Natural killer cell (primary cell): ENCODE data around the gene TBCE. TPM values are rescaled to one million over a fixed set of nuclear protein-coding genes. Genes with fewer than 3 reads are reported as not detected.
A peak's percentile ranks its signal among the peaks of the same experiment; 100 is the strongest.
"Not testable (repeated sequence)": the region's sequence is repeated elsewhere in the genome, so short reads cannot be mapped to it uniquely, and the experiment has no call there.

ENCODE experiments used
- ATAC-seq, 3 donors: fragments of 150-1000 bp in 2 of 3; fragments of 200-7000 bp in 1 of 3; cut with Tn5 transposase; 1 replicate in 1 of 3; 2 replicates in 2 of 3; pipeline ENCODE4 v1.10.0; 2021; ENCODE audit warnings: mild to moderate bottlenecking in 2 of 3, moderate library complexity in 2 of 3
- DNase-seq, 2 donors: peaks; one replicate each; pipeline versions ENCODE4 v3.0.0 to v3.0.0-alpha.2; 2013 to 2021; ENCODE audit warnings: mixed read lengths in 1 of 2
- H3K27ac ChIP-seq: one replicate; pipeline ENCODE4 v1.5.1; 2013; ENCODE audit warnings: mild to moderate bottlenecking, low read length
- H3K27me3 ChIP-seq: one replicate; pipeline ENCODE4 v1.6.1; 2013; ENCODE audit warnings: low read length; ENCODE audit not compliant: control insufficient read depth, insufficient read depth
- H3K36me3 ChIP-seq: one replicate; pipeline ENCODE4 v1.6.1; 2013; ENCODE audit warnings: low read length; ENCODE audit not compliant: control insufficient read depth, insufficient read depth
- H3K4me1 ChIP-seq: one replicate; pipeline ENCODE4 v1.6.1; 2013; ENCODE audit warnings: low read length; ENCODE audit not compliant: control insufficient read depth, insufficient read depth
- H3K4me3 ChIP-seq: one replicate; pipeline ENCODE4 v1.5.1; 2013; ENCODE audit warnings: low read length
- H3K9me3 ChIP-seq: one replicate; pipeline ENCODE4 v1.6.1; 2013; ENCODE audit warnings: low read length; ENCODE audit not compliant: control insufficient read depth, insufficient read depth
- H3K27ac Mint-ChIP-seq, 2 donors: one replicate each; pipeline ENCODE4 v1.8.0; 2022; ENCODE audit warnings: mild to moderate bottlenecking in 2 of 2, mixed read lengths in 2 of 2, moderate library complexity in 1 of 2
- H3K27me3 Mint-ChIP-seq, 2 donors: one replicate each; pipeline ENCODE4 v1.8.0; 2022; ENCODE audit warnings: low read depth in 2 of 2, mixed read lengths in 2 of 2
- H3K36me3 Mint-ChIP-seq: one replicate; pipeline ENCODE4 v1.8.0; 2022; ENCODE audit warnings: mixed read lengths
- H3K4me1 Mint-ChIP-seq, 2 donors: one replicate each; pipeline ENCODE4 v1.8.0; 2022; ENCODE audit warnings: mixed read lengths in 2 of 2
- H3K4me3 Mint-ChIP-seq: one replicate; pipeline ENCODE4 v1.8.0; 2022; ENCODE audit warnings: mild to moderate bottlenecking, moderate library complexity, mixed read lengths
- H3K9me3 Mint-ChIP-seq, 2 donors: one replicate each; pipeline ENCODE4 v1.8.0; 2022; ENCODE audit warnings: mixed read lengths in 2 of 2
- whole genome bisulfite sequencing: methylation state at CpG from one replicate; pipeline ENCODE4 v1.1.7; 2013; ENCODE audit warnings: missing lambda C conversion rate; ENCODE audit not compliant: insufficient coverage; 5-methylcytosine and 5-hydroxymethylcytosine counted together
- intact Hi-C: fragments of 100-400 bp; cut with micrococcal nuclease; formaldehyde crosslinking; loops from one replicate; pipeline ENCODE4 v1.14.2; 2022
- total RNA-seq, 4 donors: library from RNA; stranded (reverse); fragments of 120-200 nt in 1 of 4; gene quantifications; one replicate each; pipeline versions ENCODE4 v1.2.3 to v1.2.4, GENCODE V29; 2013 to 2022
- TF ChIP-seq, protein P1 (sequence below): fragments of 200-600 bp; IDR thresholded peaks from one replicate; pipeline ENCODE4 v1.8.0; 2022; ENCODE audit warnings: antibody characterized with exemption

Gene TBCE
- total RNA-seq, 3 donors from 2014 or later (not counting 1 experiment from before 2014, with no cell fraction given), result 24.1 to 25.2 (median 25.0) TPM

DNA sequence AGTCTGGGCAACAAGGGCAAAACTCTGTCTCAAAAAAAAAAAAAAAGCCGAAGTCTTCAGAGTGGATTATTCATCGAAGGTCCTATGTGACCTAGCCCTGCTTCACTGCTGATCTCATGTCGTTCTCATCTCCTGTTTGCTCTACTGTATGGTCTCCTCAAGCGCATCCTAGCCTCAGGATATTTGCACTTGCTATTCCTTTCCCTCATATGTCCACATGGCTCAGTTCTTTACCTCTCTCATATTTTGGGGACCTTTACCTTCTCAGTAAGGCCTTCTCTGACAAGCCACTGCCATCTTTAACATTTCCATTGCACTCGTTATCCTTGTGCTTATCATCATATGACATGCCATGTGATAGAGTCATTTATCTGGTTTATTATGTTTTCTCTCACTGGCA, 2.6 kb downstream of the TBCE start:
- Mint-ChIP-seq H3K27me3 (no peaks in the 10 kb centered on the region), H3K4me3 (peak overlapping the region; percentile 4), H3K36me3 (no peaks in the 10 kb centered on the region), H3K9me3 (no peaks in the 10 kb centered on the region), H3K4me1 (peaks cover 14 to 31% of the 10 kb centered on the region in 2 donors), H3K27ac (peak overlapping the region in 1 of 2 donors; percentile 66)
- Histone ChIP-seq H3K4me1 (peaks cover 6% of the 10 kb centered on the region), H3K4me3 (no peak overlapping the region), H3K27me3 (no peaks in the 10 kb centered on the region), H3K27ac (no peak overlapping the region), H3K9me3 (no peaks in the 10 kb centered on the region), H3K36me3 (no peaks in the 10 kb centered on the region)
- TF ChIP-seq, protein P1, sequence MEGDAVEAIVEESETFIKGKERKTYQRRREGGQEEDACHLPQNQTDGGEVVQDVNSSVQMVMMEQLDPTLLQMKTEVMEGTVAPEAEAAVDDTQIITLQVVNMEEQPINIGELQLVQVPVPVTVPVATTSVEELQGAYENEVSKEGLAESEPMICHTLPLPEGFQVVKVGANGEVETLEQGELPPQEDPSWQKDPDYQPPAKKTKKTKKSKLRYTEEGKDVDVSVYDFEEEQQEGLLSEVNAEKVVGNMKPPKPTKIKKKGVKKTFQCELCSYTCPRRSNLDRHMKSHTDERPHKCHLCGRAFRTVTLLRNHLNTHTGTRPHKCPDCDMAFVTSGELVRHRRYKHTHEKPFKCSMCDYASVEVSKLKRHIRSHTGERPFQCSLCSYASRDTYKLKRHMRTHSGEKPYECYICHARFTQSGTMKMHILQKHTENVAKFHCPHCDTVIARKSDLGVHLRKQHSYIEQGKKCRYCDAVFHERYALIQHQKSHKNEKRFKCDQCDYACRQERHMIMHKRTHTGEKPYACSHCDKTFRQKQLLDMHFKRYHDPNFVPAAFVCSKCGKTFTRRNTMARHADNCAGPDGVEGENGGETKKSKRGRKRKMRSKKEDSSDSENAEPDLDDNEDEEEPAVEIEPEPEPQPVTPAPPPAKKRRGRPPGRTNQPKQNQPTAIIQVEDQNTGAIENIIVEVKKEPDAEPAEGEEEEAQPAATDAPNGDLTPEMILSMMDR, result no peak
- DNase-seq, result no peak
- 94% methylated on average over 5 of the region's 5 CpGs for WGBS
- ATAC-seq, result no peak
- intact Hi-C loops, result loop anchor here (5.0 kb wide), 1 partner anchor 208 kb away; the partner anchor contains the start of gene RBM34

DNA sequence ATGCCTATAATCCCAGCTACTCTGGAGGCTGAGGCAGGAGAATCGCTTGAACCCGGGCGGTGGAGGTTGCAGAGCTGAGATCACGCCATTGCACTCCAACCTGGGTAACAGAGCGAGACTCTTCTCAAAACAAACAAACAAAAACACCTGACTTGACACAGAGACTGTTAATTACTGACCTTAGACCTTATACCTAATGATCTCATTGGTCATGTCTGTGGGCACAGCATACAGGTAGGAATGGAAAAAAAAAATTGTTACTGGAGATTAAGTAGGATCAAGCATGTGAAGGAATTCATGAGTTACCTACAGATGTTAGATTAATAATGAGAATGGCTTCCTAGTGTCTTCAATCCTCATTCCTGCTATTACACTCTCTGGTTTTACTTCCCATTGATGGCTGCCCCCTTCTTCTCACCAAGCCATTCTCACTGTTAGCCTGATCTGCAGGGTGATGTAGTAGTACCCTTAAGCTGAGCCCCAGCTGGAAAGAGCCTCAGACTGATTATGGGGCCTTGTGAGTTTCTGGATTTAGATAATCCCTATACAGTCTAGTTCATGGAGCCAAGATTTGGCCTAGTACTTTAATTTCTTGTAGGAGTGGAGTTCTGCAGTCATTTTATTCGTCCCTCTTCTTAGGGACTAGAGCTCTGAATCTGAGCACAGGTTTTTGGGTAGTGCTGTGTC, 8.8 kb downstream of the TBCE start:
- H3K36me3 Mint-ChIP-seq, result no peaks in the 10 kb centered on the region
- TF ChIP-seq, protein P1, result no peak
- no peak overlapping the region for H3K27ac Mint-ChIP-seq
- ATAC-seq (no peak), DNase-seq (no peak)
- Histone ChIP-seq H3K4me3 (no peak overlapping the region), H3K27ac (no peak overlapping the region), H3K9me3 (no peaks in the 10 kb centered on the region), H3K4me1 (no peaks in the 10 kb centered on the region), H3K36me3 (peaks cover 6% of the 10 kb centered on the region), H3K27me3 (no peaks in the 10 kb centered on the region)
- 97% methylated on average over 6 of the region's 6 CpGs for WGBS
- no peak overlapping the region for H3K4me3 Mint-ChIP-seq
- H3K4me1 Mint-ChIP-seq, result peaks cover 0 to 10% of the 10 kb centered on the region in 2 donors
- intact Hi-C loops, result no loop called here
- H3K27me3 Mint-ChIP-seq, result no peaks in the 10 kb centered on the region
- no peaks in the 10 kb centered on the region for H3K9me3 Mint-ChIP-seq

DNA sequence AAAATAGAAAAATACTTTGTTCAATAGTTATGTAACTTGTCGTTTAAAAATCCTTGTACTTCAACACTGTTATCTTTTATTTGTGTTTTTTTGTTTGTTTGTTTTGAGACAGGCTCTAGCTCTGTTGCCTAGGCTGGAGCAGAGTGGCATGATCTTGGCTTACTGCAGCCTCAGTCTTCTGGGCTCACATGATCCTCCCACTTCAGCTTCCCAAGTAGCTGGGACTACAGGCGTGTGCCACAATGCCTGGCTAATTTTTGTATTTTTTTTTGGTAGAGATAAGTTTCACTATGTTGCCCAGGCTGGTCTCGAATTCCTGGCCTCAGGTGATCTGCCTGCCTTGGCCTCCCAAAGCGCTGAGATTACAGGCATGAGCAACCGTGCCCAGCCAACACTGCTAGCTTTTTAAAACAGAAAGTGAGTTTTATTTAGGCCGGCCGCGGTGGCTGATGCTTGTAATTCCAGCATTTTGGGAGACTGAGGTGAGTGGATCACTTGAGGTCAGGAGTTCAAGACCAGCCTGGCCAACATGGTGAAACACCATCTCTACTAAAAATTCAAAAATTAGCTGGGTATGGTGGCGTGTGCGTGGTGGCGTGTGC, 11.0 kb downstream of the TBCE start:
- H3K27ac Mint-ChIP-seq, result peak overlapping the region in 1 of 2 donors; percentile 24

DNA sequence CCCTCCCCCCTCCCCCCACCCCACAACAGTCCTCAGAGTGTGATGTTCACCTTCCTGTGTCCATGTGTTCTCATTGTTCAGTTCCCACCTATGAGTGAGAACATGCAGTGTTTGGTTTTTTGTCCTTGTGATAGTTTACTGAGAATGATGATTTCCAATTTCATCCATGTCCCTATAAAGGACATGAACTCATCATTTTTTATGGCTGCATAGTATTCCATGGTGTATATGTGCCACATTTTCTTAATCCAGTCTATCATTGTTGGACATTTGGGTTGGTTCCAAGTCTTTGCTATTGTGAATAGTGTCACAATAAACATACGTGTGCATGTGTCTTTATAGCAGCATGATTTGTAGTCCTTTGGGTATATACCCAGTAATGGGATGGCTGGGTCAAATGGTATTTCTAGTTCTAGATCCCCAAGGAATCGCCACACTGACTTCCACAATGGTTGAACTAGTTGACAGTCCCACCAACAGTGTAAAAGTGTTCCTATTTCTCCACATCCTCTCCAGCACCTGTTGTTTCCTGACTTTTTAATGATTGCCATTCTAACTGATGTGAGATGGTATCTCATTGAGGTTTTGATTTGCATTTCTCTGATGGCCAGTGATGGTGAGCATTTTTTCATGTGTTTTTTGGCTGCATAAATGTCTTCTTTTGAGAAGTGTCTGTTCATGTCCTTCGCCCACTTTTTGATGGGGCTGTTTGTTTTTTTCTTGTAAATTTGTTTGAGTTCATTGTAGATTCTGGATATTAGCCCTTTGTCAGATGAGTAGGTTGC, 14.9 kb downstream of the TBCE start:
- H3K4me1 Mint-ChIP-seq, H3K4me1 ChIP-seq, ATAC-seq, H3K36me3 Mint-ChIP-seq, H3K4me3 ChIP-seq, H3K27ac Mint-ChIP-seq, H3K4me3 Mint-ChIP-seq, H3K27ac ChIP-seq, H3K36me3 ChIP-seq, H3K27me3 ChIP-seq, DNase-seq, H3K9me3 ChIP-seq, H3K27me3 Mint-ChIP-seq, intact Hi-C loops, H3K9me3 Mint-ChIP-seq: not testable (repeated sequence)
- WGBS, result no CpG with 5 or more reads among the region's 3 CpGs

More for the DNA sequence above, 11.0 kb downstream of the TBCE start:
- intact Hi-C loops, H3K36me3 Mint-ChIP-seq, H3K4me1 ChIP-seq, H3K4me1 Mint-ChIP-seq, DNase-seq, H3K27me3 Mint-ChIP-seq, H3K9me3 Mint-ChIP-seq, H3K4me3 ChIP-seq, ATAC-seq, H3K27me3 ChIP-seq, H3K9me3 ChIP-seq, H3K27ac ChIP-seq, H3K36me3 ChIP-seq, H3K4me3 Mint-ChIP-seq: not testable (repeated sequence)
- 97% methylated on average over 10 of the region's 11 CpGs for WGBS

DNA sequence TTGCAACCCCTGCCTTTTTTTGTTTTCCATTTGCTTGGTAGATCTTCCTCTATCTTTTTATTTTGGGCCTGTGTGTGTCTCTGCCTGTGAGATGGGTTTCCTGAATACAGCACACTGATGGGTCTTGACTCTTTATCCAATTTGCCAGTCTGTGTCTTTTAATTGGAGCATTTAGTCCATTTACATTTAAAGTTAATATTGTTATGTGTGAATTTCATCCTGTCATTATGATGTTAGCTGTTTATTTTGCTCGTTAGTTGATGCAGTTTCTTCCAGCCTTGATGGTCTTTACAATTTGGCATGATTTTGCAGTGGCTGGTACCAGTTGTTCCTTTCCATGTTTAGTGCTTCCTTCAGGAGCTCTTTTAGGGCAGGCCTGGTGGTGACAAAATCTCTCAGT, 18.4 kb downstream of the TBCE start:
- H3K27me3 Mint-ChIP-seq, H3K36me3 Mint-ChIP-seq, ATAC-seq, H3K4me3 ChIP-seq, H3K4me1 ChIP-seq, H3K27me3 ChIP-seq, H3K27ac ChIP-seq, H3K4me3 Mint-ChIP-seq, DNase-seq, intact Hi-C loops, H3K9me3 Mint-ChIP-seq, H3K36me3 ChIP-seq, H3K9me3 ChIP-seq: not testable (repeated sequence)
- Mint-ChIP-seq H3K4me1 (peaks cover 9 to 10% of the 10 kb centered on the region in 2 donors), H3K27ac (peak overlapping the region in 1 of 2 donors; percentile 8)
- 80% methylated on average over 1 of the region's 1 CpG for WGBS
